A673 (cell line): ENCODE measurements around the gene HAUS6.

ENCODE experiments used
- EZH2 ChIP-seq: fragments of 200-600 bp; sonication (generic); IDR thresholded peaks from 2 replicates; pipeline ENCODE4 v1.6.1; 2017; ENCODE audit warnings: borderline replicate concordance, low read depth, mild to moderate bottlenecking, mixed read lengths, antibody characterized with exemption, low read length; ENCODE audit not compliant: poor library complexity, severe bottlenecking
- TF ChIP-seq, protein P1 (sequence below): fragments of 300-800, 200-600 bp; sonication (generic); conservative IDR thresholded peaks from 2 replicates; pipeline ENCODE4 v1.5.1; 2017; ENCODE audit warnings: low read depth, mild to moderate bottlenecking, antibody characterized with exemption, low read length, moderate library complexity, mixed read lengths

- TF ChIP-seq, protein P1, sequence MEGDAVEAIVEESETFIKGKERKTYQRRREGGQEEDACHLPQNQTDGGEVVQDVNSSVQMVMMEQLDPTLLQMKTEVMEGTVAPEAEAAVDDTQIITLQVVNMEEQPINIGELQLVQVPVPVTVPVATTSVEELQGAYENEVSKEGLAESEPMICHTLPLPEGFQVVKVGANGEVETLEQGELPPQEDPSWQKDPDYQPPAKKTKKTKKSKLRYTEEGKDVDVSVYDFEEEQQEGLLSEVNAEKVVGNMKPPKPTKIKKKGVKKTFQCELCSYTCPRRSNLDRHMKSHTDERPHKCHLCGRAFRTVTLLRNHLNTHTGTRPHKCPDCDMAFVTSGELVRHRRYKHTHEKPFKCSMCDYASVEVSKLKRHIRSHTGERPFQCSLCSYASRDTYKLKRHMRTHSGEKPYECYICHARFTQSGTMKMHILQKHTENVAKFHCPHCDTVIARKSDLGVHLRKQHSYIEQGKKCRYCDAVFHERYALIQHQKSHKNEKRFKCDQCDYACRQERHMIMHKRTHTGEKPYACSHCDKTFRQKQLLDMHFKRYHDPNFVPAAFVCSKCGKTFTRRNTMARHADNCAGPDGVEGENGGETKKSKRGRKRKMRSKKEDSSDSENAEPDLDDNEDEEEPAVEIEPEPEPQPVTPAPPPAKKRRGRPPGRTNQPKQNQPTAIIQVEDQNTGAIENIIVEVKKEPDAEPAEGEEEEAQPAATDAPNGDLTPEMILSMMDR = no peak
- no peak for TF ChIP-seq EZH2
Measured at GRCh38 chr9:19030899-19031298, 71.8 kb downstream of the HAUS6 start.
